K562 (cell line): ENCODE measurements around the gene ADGRG1. TPM values are rescaled to one million over a fixed set of nuclear protein-coding genes. Genes with fewer than 3 reads are reported as not detected.

Experiments
- ARID2 ChIP-seq: fragments of 450-650 bp; IDR thresholded peaks from 2 replicates; pipeline ENCODE4 v1.6.1; 2017; ENCODE audit warnings: antibody characterized with exemption, mild to moderate bottlenecking
- ATF4 ChIP-seq: fragments of 450-650 bp; formaldehyde crosslinking; IDR thresholded peaks from 2 replicates; pipeline ENCODE4 v1.4.0; 2022; ENCODE audit warnings: mild to moderate bottlenecking, moderate library complexity
- COPS2 ChIP-seq: fragments of 450-650 bp; conservative IDR thresholded peaks from 2 replicates; pipeline ENCODE4 v1.6.1; 2016; ENCODE audit warnings: mild to moderate bottlenecking, moderate library complexity
- CXXC5 ChIP-seq: fragments of 250-450 bp; sonication (Bioruptor Pico); IDR thresholded peaks from 2 replicates; pipeline ENCODE4 v1.8.0; 2022; ENCODE audit warnings: inconsistent platforms, mild to moderate bottlenecking, moderate library complexity
- ETV5 ChIP-seq: sonication (generic); formaldehyde crosslinking; IDR thresholded peaks from 2 replicates; pipeline ENCODE4 v1.4.0; 2020; ENCODE audit warnings: low read depth, mild to moderate bottlenecking, missing genetic modification reagents
- MAFK ChIP-seq: IDR thresholded peaks from 2 replicates; pipeline ENCODE4 v1.6.1; 2011; ENCODE audit warnings: low read length, improper control_type of control experiment
- MGA ChIP-seq: fragments of 450-650 bp; IDR thresholded peaks from 2 replicates; pipeline ENCODE4 v1.6.1; 2016; ENCODE audit warnings: mild to moderate bottlenecking, moderate library complexity
- RBBP5 ChIP-seq: fragments of 200-600 bp; sonication (generic); IDR thresholded peaks from 2 replicates; pipeline ENCODE4 v1.6.1; 2012; ENCODE audit warnings: borderline replicate concordance, mild to moderate bottlenecking, low read length, control low read depth, inconsistent platforms; ENCODE audit not compliant: insufficient read depth, poor library complexity, severe bottlenecking
- RCOR1 ChIP-seq, 2 experiments: IDR thresholded peaks; 2 replicates each; pipeline ENCODE4 v1.6.1; 2012; ENCODE audit warnings: low read depth in 2 of 2, low read length in 2 of 2, borderline replicate concordance in 1 of 2, improper control_type of control experiment in 1 of 2
- RFX7 ChIP-seq: fragments of 250-450 bp; sonication (Bioruptor Pico); IDR thresholded peaks from 2 replicates; pipeline ENCODE4 v1.5.1; 2021; ENCODE audit warnings: mild to moderate bottlenecking
- ZNF12 ChIP-seq: sonication (generic); formaldehyde crosslinking; IDR thresholded peaks from 2 replicates; pipeline ENCODE4 v1.4.0; 2020; ENCODE audit warnings: mild to moderate bottlenecking, missing genetic modification reagents
- ZNF408 ChIP-seq: fragments of 250-450 bp; sonication (Bioruptor Pico); IDR thresholded peaks from 2 replicates; pipeline ENCODE4 v1.4.0; 2020; ENCODE audit warnings: low read depth, mild to moderate bottlenecking, moderate library complexity
- polyA plus RNA-seq, 8 experiments: library from polyadenylated mRNA; depleted of rRNA in 4 of 8; stranded (reverse) in 5 of 8; unstranded in 3 of 8; fragments of >200 nt; fragmentation: Nextera tagmentation in 2 of 8; fragmentation: Illumina TruSeq in 1 of 8; extraction: Ambion mirVana in 2 of 8; extraction: Trizol in 1 of 8; gene quantifications; 2 replicates each; pipeline versions ENCODE4 v1.2.1 to v1.2.3, GENCODE V29; 2011 to 2014; ENCODE audit warnings: inconsistent platforms in 1 of 8, missing spikeins in 1 of 8
- total RNA-seq, 7 experiments: library from RNA; depleted of rRNA in 6 of 7; stranded (reverse); fragments of >200 nt in 6 of 7; fragmentation: Illumina TruSeq in 2 of 7; extraction: Trizol in 2 of 7; gene quantifications; 2 replicates each; pipeline versions ENCODE4 v1.2.1 to v1.2.3, GENCODE V29; 2011 to 2021; ENCODE audit warnings: low replicate concordance in 1 of 7

The ADGRG1 gene
- total and polyA plus RNA-seq, 9 of the 15 experiments (the other 6 are each of a cell fraction or from before 2014, with no cell fraction given), result 0.04 to 0.31 (median 0.16) TPM; not detected in 6

GRCh38 chr16:57628008-57628781 is at the start of gene ADGRG1 (continued):
- no peak for TF ChIP-seq MGA
- TF ChIP-seq RCOR1 (IDR thresholded peaks at IDR 0.05; ENCODE audit: borderline replicate concordance in 1 of 2, low read depth in 2 of 2, low read length in 2 of 2), result peak in 1 of 2 experiments; percentile 84; a peak in 2 of 4 replicates
- peak; percentile 26; the same call in 1 of the 2 replicates for TF ChIP-seq MAFK
- TF ChIP-seq ETV5 (CRISPR knock-in tag), result peak; percentile 53; the same call in 1 of the 2 replicates
- TF ChIP-seq ZNF408 (CRISPR knock-in tag), result no peak
- no peak for TF ChIP-seq ZNF12
- no peak for TF ChIP-seq CXXC5 (CRISPR knock-in tag)
- no peak for TF ChIP-seq RFX7 (CRISPR knock-in tag)
- no peak for TF ChIP-seq COPS2
- TF ChIP-seq ATF4 (CRISPR knock-in tag), result no peak
- peak; percentile 33 for TF ChIP-seq RBBP5
- no peak for TF ChIP-seq ARID2
